Medulla oblongata (tissue), 1 donor: ENCODE measurements around the gene ZNF26.

Source experiments
- DNase-seq: peaks from one replicate; pipeline ENCODE4 v3.0.0-alpha.2; 2015; ENCODE audit errors: extremely low spot score

Gene ZNF26

GRCh38 chr12:133061954-133062353, 75.8 kb downstream of the ZNF26 start:
- no peak for DNase-seq

- DNase-seq: no peak
These were observed 77.4 kb downstream of the ZNF26 start for GRCh38 chr12:133063556-133063955.

GRCh38 chr12:133073836-133074235, 87.7 kb downstream of the ZNF26 start:
- no peak for DNase-seq
